22Rv1 (cell line): ENCODE data around the gene NOS1AP.

Source experiments
- H3K27ac ChIP-seq: fragments of 450-650 bp; 2 replicates; pipeline ENCODE4 v1.5.1; 2017
- CTCF ChIP-seq: fragments of 450-650 bp; IDR thresholded peaks from 2 replicates; pipeline ENCODE4 v1.5.1; 2017; ENCODE audit warnings: mild to moderate bottlenecking
- ZFX ChIP-seq: fragments of 450-650 bp; IDR thresholded peaks from 2 replicates; pipeline ENCODE4 v1.6.1; 2017; ENCODE audit warnings: antibody characterized with exemption, borderline replicate concordance

The NOS1AP gene

GRCh38 chr1:162069334-162070093 lies at the start of gene NOS1AP:
Gene NOS1AP, plus strand, starts transcription at chr1:162069691. Its CDS starts 487 bp downstream, at chr1:162070178.
- TF ChIP-seq ZFX (no peak), CTCF (peak; percentile 58)
- H3K27ac ChIP-seq, result peak within 1 kb of the TSS; percentile 50

- no peak for TF ChIP-seq ZFX
- no peak overlapping the region for H3K27ac ChIP-seq
Observed at GRCh38 chr1:162020150-162020549, 49.3 kb upstream of the NOS1AP start.

- no peak overlapping the region for H3K27ac ChIP-seq
- no peak for TF ChIP-seq CTCF
- no peak for TF ChIP-seq ZFX
Observed at GRCh38 chr1:162021124-162021523, 48.4 kb upstream of the NOS1AP start.

- no peak overlapping the region for H3K27ac ChIP-seq
- TF ChIP-seq ZFX (no peak), CTCF (no peak)
Observed at GRCh38 chr1:162022626-162023025, 46.9 kb upstream of the NOS1AP start.

- no peak overlapping the region for H3K27ac ChIP-seq
- TF ChIP-seq ZFX (no peak), CTCF (no peak)
Observed at GRCh38 chr1:162023181-162023546, 46.3 kb upstream of the NOS1AP start.

- TF ChIP-seq CTCF, result peak; percentile 27; the same call in 1 of the 2 replicates
- no peak for TF ChIP-seq ZFX
- H3K27ac ChIP-seq, result no peak within 1 kb of the TSS
Observed at GRCh38 chr1:162023547-162024501, 45.7 kb upstream of the NOS1AP start, which contains the start of gene OLFML2B. Gene OLFML2B, minus strand, starts transcription at chr1:162023869. Its CDS starts 439 bp downstream, at chr1:162023430.

- TF ChIP-seq CTCF (no peak), ZFX (no peak)
- H3K27ac ChIP-seq, result no peak overlapping the region
Observed at GRCh38 chr1:162025541-162025940, 44.0 kb upstream of the NOS1AP start.
